ENCODE data around the gene STXBP5L. TPM values are rescaled to one million over a fixed set of nuclear protein-coding genes. Genes with fewer than 3 reads are reported as not detected.
"Not testable (repeated sequence)": the region's sequence is repeated elsewhere in the genome, so short reads cannot be mapped to it uniquely, and the experiment has no call there.

STXBP5L gene
- total and polyA plus RNA-seq, 12 donors = 0.60 to 8.4 (median 2.1) TPM

DNA sequence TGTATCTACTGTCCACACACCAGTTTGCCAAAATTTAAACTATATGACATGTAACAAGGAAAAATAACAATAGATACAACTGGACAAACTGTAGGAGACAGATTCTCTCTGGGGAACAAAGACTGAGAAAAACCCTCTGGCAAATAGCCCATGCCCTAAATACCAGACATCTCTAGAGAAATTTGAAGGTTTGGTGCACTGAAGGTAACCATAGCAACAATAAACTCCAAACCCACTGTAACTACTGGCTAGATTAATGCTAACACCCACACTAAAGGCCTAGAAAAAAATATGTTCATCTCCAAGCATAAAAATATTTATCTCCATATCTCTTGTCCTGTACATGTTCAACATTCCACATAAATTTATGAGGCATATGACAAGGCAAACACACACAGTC is 267.1 kb downstream of the STXBP5L start:
- intact Hi-C loops (cut with DNase I) = no loop called here
- no peak overlapping the region for H3K4me3 ChIP-seq
- no peaks in the 10 kb centered on the region for H3K36me3 ChIP-seq (replicated peaks in 1 of 2)
- no peak for DNase-seq
- H3K27me3 ChIP-seq = no peaks in the 10 kb centered on the region
- no peaks in the 10 kb centered on the region for H3K4me1 ChIP-seq (replicated peaks in 1 of 2)
- H3K27ac ChIP-seq = no peak overlapping the region
- H3K9me3 ChIP-seq (replicated peaks in 1 of 3) = no peaks in the 10 kb centered on the region
- TF ChIP-seq, protein P1, sequence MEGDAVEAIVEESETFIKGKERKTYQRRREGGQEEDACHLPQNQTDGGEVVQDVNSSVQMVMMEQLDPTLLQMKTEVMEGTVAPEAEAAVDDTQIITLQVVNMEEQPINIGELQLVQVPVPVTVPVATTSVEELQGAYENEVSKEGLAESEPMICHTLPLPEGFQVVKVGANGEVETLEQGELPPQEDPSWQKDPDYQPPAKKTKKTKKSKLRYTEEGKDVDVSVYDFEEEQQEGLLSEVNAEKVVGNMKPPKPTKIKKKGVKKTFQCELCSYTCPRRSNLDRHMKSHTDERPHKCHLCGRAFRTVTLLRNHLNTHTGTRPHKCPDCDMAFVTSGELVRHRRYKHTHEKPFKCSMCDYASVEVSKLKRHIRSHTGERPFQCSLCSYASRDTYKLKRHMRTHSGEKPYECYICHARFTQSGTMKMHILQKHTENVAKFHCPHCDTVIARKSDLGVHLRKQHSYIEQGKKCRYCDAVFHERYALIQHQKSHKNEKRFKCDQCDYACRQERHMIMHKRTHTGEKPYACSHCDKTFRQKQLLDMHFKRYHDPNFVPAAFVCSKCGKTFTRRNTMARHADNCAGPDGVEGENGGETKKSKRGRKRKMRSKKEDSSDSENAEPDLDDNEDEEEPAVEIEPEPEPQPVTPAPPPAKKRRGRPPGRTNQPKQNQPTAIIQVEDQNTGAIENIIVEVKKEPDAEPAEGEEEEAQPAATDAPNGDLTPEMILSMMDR (IDR thresholded peaks at IDR 0.05) = no peak
- TF ChIP-seq POLR2A (IDR thresholded peaks at IDR 0.05) = no peak

DNA sequence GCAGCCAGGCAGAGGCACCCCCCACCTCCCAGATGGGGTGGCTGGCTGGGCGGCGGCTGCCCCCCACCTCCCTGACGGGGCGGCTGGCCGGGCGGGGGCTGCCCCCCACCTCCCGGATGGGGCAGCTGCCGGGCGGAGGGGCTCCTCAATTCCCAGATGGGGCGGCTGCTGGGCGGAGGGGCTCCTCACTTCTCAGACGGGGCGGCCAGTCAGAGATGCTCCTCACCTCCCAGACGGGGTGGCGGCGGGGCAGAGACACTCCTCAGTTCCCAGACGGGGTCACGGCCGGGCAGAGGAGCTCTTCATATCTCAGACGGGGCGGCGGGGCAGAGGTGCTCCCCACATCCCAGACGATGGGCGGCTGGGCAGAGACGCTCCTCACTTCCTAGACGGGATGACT is 282.6 kb downstream of the STXBP5L start:
- H3K27me3 ChIP-seq; H3K9me3 ChIP-seq (replicated peaks in 1 of 3); DNase-seq; H3K27ac ChIP-seq; H3K4me3 ChIP-seq; intact Hi-C loops (cut with DNase I); H3K4me1 ChIP-seq (replicated peaks in 1 of 2); H3K36me3 ChIP-seq (replicated peaks in 1 of 2): not testable (repeated sequence)
- WGBS, 4 donors = 71 to 93% (median 90%) methylated on average over 4 to 26 of the region's 26 CpGs; no CpG with 5 or more reads in 1 of the 4 donors

DNA sequence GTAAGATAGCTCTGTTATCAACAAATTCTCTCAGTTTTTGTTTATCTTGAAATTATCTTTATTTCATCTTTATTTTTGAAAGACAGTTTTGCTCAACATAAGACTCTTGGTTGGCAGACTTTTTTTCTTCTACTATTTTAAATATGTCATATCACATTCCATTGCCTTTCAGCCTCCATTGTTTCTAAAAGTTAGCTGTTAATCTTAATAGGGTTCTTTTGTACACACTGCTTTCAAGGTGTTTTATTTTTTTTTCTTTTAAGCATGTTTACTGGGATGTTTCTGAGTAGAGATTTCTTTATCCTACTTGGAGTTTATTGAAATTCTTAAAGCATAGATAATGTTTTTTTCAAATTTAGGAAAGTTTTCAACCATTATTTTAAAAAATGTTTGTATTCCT is 294.6 kb downstream of the STXBP5L start:
- no peak for DNase-seq
- H3K9me3 ChIP-seq (replicated peaks in 1 of 3) = peaks cover 0 to 13% (median 7%) of the 10 kb centered on the region in 3 donors
- TF ChIP-seq POLR2A (IDR thresholded peaks at IDR 0.05) = no peak
- no peak overlapping the region for H3K4me3 ChIP-seq
- H3K4me1 ChIP-seq (replicated peaks in 1 of 2) = no peaks in the 10 kb centered on the region
- H3K27ac ChIP-seq = no peak overlapping the region
- H3K27me3 ChIP-seq = no peaks in the 10 kb centered on the region
- H3K36me3 ChIP-seq (replicated peaks in 1 of 2) = no peaks in the 10 kb centered on the region
- intact Hi-C loops (cut with DNase I) = no loop called here

DNA sequence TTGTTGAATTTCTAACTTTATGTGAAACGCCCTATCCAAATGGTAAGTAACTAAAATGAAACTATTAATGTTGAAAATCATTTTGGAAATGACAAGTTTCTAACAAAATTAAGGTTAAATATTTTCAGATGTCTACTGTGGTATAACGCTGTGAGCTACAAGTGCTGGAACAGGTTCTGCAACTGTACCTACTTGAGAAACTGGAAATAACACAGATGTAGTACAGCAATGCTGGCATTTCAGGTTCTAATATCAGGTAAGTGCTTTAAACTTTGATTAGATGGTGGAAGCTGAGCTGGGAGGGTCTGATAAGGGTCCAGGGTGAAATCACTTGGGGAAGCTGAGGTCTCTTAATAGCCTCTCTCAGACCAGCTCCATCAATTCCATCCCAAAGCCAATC is 315.1 kb downstream of the STXBP5L start:
- no peak overlapping the region for H3K4me3 ChIP-seq
- no peak overlapping the region for H3K27ac ChIP-seq
- H3K4me1 ChIP-seq (replicated peaks in 1 of 2) = no peaks in the 10 kb centered on the region
- TF ChIP-seq POLR2A (IDR thresholded peaks at IDR 0.05) = no peak
- TF ChIP-seq, protein P1 (IDR thresholded peaks at IDR 0.05) = no peak
- no peaks in the 10 kb centered on the region for H3K36me3 ChIP-seq (replicated peaks in 1 of 2)
- intact Hi-C loops (cut with DNase I) = no loop called here
- 77 to 84% (median 83%) methylated on average over 2 of the region's 2 CpGs for WGBS, 4 donors
- H3K27me3 ChIP-seq = no peaks in the 10 kb centered on the region
- no peak for DNase-seq
- no peaks in the 10 kb centered on the region for H3K9me3 ChIP-seq (replicated peaks in 1 of 3)

DNA sequence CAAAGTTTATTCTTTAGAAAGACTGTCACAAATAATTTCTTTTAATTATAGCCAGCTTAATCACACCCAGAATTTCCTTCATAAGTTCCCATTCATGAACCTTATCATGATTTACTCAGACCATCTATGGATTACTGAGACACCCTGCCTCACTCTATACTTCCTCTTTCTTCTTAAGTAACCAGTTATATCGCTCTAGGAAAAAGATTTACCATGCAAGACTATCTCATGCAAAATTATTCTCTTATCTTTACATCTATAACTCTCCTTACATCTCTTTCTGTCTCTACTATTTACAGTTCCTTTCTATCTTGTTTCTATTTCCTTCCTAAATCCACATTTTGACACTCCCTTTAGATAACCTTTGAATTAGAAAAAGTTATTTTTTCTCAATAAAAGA is 321.0 kb downstream of the STXBP5L start:
- WGBS, 4 donors = 72 to 88% (median 79%) methylated on average over 1 of the region's 1 CpG
- H3K27ac ChIP-seq = no peak overlapping the region
- no peaks in the 10 kb centered on the region for H3K36me3 ChIP-seq (replicated peaks in 1 of 2)
- DNase-seq = no peak
- H3K9me3 ChIP-seq (replicated peaks in 1 of 3) = no peaks in the 10 kb centered on the region
- H3K4me1 ChIP-seq (replicated peaks in 1 of 2) = no peaks in the 10 kb centered on the region
- H3K4me3 ChIP-seq = no peak overlapping the region
- TF ChIP-seq, protein P1 (IDR thresholded peaks at IDR 0.05) = no peak
- TF ChIP-seq POLR2A (IDR thresholded peaks at IDR 0.05) = no peak
- intact Hi-C loops (cut with DNase I) = no loop called here
- no peaks in the 10 kb centered on the region for H3K27me3 ChIP-seq

DNA sequence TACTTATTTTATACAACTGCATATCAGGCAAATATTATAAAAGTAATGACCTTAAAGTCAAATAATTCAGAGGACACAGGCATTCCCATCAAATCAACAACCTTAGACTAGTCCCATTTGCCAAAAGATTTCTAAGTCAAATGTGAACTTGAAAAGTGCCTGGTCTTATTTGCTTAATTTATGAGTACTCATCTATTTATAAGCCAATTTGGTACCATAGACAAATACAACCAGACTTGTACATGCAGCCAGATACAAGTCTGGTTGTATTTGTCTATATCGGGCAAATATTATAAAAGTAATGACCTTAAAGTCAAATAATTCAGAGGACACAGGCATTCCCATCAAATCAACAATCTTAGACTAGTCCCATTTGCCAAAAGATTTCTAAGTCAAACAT is 322.2 kb downstream of the STXBP5L start:
- DNase-seq; H3K27ac ChIP-seq; H3K4me3 ChIP-seq; intact Hi-C loops (cut with DNase I); H3K9me3 ChIP-seq (replicated peaks in 1 of 3); H3K4me1 ChIP-seq (replicated peaks in 1 of 2); H3K36me3 ChIP-seq (replicated peaks in 1 of 2); H3K27me3 ChIP-seq: not testable (repeated sequence)
- WGBS, 4 donors = 86 to 95% (median 90%) methylated on average over 1 of the region's 1 CpG
